ENCODE results near the gene MAP4K4.
"Not testable (repeated sequence)": the region's sequence is repeated elsewhere in the genome, so short reads cannot be mapped to it uniquely, and the experiment has no call there.

MAP4K4 gene

GRCh38 chr2:101738649-101739048 is 41.1 kb downstream of the MAP4K4 start:
- DNase-seq (ENCODE audit: insufficient read length, low spot score), result no peak
- FAIRE-seq, result no peak

- FAIRE-seq (no peak), DNase-seq (ENCODE audit: insufficient read length, low spot score) (no peak)
These were observed 43.1 kb downstream of the MAP4K4 start for GRCh38 chr2:101740555-101740964.

GRCh38 chr2:101741775-101742520 is 44.4 kb downstream of the MAP4K4 start:
- DNase-seq (ENCODE audit: insufficient read length, low spot score), result no peak
- FAIRE-seq, result no peak

GRCh38 chr2:101742547-101742946 is 45.0 kb downstream of the MAP4K4 start:
- DNase-seq (ENCODE audit: insufficient read length, low spot score) (no peak), FAIRE-seq (no peak)

GRCh38 chr2:101743288-101743687 is 45.8 kb downstream of the MAP4K4 start:
- FAIRE-seq (no peak), DNase-seq (ENCODE audit: insufficient read length, low spot score) (no peak)

GRCh38 chr2:101744832-101745231 is 47.3 kb downstream of the MAP4K4 start:
- DNase-seq (ENCODE audit: insufficient read length, low spot score) (no peak), FAIRE-seq (no peak)

GRCh38 chr2:101745711-101746694 is 48.5 kb downstream of the MAP4K4 start:
- FAIRE-seq (no peak), DNase-seq (ENCODE audit: insufficient read length, low spot score) (no peak)

GRCh38 chr2:101748000-101748399 is 50.5 kb downstream of the MAP4K4 start:
- DNase-seq (ENCODE audit: insufficient read length, low spot score) (no peak), FAIRE-seq (no peak)

- FAIRE-seq, result not testable (repeated sequence)
These were observed 51.0 kb downstream of the MAP4K4 start for GRCh38 chr2:101748462-101748861.

GRCh38 chr2:101750688-101751087 is 53.2 kb downstream of the MAP4K4 start:
- DNase-seq (ENCODE audit: insufficient read length, low spot score), result no peak
- no peak for FAIRE-seq

More at GRCh38 chr2:101748462-101748861, 51.0 kb downstream of the MAP4K4 start:
- DNase-seq (ENCODE audit: insufficient read length, low spot score), result not testable (repeated sequence)

- FAIRE-seq (no peak), DNase-seq (ENCODE audit: insufficient read length, low spot score) (no peak)
These were observed 53.8 kb downstream of the MAP4K4 start for GRCh38 chr2:101751276-101751815.

- FAIRE-seq (peak; percentile 75), DNase-seq (ENCODE audit: insufficient read length, low spot score) (no peak)
These were observed 54.5 kb downstream of the MAP4K4 start for GRCh38 chr2:101751875-101752619.

- DNase-seq (ENCODE audit: insufficient read length, low spot score), result no peak
- FAIRE-seq, result no peak
These were observed 55.5 kb downstream of the MAP4K4 start for GRCh38 chr2:101752716-101753616.

- no peak for DNase-seq (ENCODE audit: insufficient read length, low spot score)
- FAIRE-seq, result peak; percentile 11
These were observed 56.4 kb downstream of the MAP4K4 start for GRCh38 chr2:101753720-101754490.

- FAIRE-seq (no peak), DNase-seq (ENCODE audit: insufficient read length, low spot score) (no peak)
These were observed 57.1 kb downstream of the MAP4K4 start for GRCh38 chr2:101754618-101755017.

GRCh38 chr2:101756266-101756665 is 58.8 kb downstream of the MAP4K4 start:
- DNase-seq (ENCODE audit: insufficient read length, low spot score), result no peak
- FAIRE-seq, result no peak

GRCh38 chr2:101758001-101758400 is 60.5 kb downstream of the MAP4K4 start:
- FAIRE-seq (no peak), DNase-seq (ENCODE audit: insufficient read length, low spot score) (no peak)

GRCh38 chr2:101759162-101759561 is 61.7 kb downstream of the MAP4K4 start:
- no peak for FAIRE-seq

More at GRCh38 chr2:101759162-101759561, 61.7 kb downstream of the MAP4K4 start:
- no peak for DNase-seq (ENCODE audit: insufficient read length, low spot score)

Measured in GM19239 (cell line).